ENCODE data around the gene GALNT2. TPM values are rescaled to one million over a fixed set of nuclear protein-coding genes. Genes with fewer than 3 reads are reported as not detected.

Gene GALNT2
- total RNA-seq, 3 donors from 2014 or later, result 29.5 to 59.1 (median 55.2) TPM

DNA sequence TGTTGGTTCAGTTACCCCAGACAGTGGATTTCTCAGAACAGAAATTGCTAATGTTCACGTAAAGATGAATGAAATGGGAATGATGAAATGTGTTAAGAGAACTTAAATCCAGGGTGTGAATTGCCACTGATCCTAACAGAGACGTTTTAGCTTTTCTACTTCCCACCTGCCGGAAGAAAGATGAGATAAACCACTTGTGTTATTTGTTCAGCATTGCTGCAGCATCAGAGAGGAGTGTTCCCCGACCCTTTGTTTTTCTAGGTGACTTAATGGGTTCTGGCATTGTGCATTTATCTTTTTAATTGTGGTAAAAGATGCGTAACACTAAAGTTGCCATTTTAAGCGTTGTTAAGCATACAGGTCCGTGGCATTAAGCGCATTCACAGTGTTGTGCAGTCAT is 122.3 kb downstream of the GALNT2 start:
- ATAC-seq, result no peak
- no peak for TF ChIP-seq CTCF (IDR thresholded peaks at IDR 0.05)
- no peak overlapping the region for H3K4me3 ChIP-seq
- DNase-seq, result no peak
- H3K9me3 ChIP-seq, result no peaks in the 10 kb centered on the region
- intact Hi-C loops (cut with DNase I, micrococcal nuclease), result no loop called here
- peaks cover 7% of the 10 kb centered on the region for H3K4me1 ChIP-seq (ENCODE audit: low read depth)
- no peaks in the 10 kb centered on the region for H3K36me3 ChIP-seq (ENCODE audit: low read depth)

DNA sequence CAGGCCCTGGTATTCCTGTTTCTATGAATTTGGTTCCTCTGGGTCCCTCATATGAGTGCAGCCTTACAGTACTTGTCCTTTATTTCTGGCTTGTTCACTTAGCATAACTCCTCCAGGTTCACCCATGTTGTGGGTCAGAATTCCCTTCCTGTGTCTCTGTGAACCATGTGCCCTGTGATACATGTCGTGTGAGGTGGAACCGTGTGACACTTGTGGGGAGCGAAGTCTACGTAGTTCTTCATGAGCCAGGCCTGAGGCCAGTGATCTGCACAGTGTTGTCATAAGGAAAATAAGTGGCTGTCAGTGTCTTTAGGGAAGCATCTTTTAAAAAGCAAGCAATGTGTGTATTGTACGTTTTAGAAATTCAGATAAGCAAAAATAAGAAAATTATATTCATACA is 122.8 kb downstream of the GALNT2 start:
- Histone ChIP-seq H3K36me3 (ENCODE audit: low read depth) (no peaks in the 10 kb centered on the region), H3K4me1 (ENCODE audit: low read depth) (peaks cover 9% of the 10 kb centered on the region), H3K9me3 (no peaks in the 10 kb centered on the region), H3K4me3 (no peak overlapping the region)
- no peak for TF ChIP-seq CTCF (IDR thresholded peaks at IDR 0.05)
- no peak for ATAC-seq
- intact Hi-C loops (cut with DNase I, micrococcal nuclease), result no loop called here
- DNase-seq, result no peak

DNA sequence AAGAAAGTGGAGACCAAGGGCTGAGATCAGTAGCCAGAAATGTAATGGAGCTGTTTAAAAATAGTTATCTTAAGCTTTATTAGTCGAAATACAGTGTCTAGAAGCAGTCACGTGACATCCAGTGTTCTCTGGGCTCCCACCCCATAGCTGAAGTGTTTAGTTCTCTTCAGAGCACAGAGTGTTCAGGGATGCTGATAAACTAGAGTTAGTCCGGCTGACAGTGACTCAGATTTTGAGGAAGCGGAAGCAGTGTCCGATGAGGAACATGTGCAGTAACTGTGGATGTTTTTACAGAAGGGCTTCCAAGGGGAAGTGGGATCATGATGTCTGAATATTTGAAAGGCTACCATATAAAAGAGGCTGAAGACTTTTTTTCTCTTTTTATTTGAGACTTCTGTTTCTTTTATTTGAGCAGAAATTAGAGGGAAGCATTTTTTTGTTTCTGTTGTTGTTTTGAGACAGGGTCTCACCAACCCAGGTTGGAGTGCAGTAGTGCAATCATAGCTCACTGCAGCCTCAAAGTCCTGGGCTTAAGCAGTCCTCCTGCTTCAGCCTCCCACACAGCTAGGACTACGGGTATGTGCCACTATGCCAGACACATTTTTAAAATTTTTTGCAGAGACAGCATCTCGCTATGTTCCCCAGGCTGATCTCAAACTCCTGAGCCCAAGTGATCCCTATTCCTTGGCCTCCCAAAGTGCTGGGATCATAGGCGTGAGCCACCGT is 124.2 kb downstream of the GALNT2 start:
- Histone ChIP-seq H3K4me1 (ENCODE audit: low read depth) (peaks cover 6% of the 10 kb centered on the region), H3K9me3 (no peaks in the 10 kb centered on the region), H3K36me3 (ENCODE audit: low read depth) (no peaks in the 10 kb centered on the region), H3K4me3 (no peak overlapping the region)
- ATAC-seq, result peak; percentile 60
- peak in 1 of 3 donors; percentile 40 for DNase-seq
- TF ChIP-seq CTCF (IDR thresholded peaks at IDR 0.05), result no peak
- intact Hi-C loops (cut with DNase I, micrococcal nuclease), result no loop called here

DNA sequence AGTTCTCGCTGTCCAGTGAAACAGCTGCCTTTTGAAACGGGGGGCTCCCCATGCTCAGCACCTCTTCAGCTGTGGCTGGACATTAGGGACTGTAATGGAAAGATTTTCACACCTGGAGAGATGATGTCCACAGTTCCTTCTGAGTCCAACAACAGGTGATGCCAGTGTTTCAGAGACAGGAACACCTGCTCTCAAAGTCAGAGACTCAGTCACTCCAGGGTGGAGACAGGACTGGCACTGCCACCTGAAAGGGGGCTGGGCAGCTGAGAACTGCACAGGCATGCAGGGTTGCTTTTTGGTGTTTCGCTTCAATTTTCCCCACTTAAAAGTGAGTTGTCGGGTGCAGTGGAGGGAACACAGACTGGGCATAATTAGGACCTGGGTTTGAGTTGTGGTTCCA is 124.8 kb downstream of the GALNT2 start:
- Histone ChIP-seq H3K9me3 (no peaks in the 10 kb centered on the region), H3K36me3 (ENCODE audit: low read depth) (no peaks in the 10 kb centered on the region), H3K4me3 (no peak overlapping the region), H3K4me1 (ENCODE audit: low read depth) (peaks cover 2% of the 10 kb centered on the region)
- no peak for TF ChIP-seq CTCF (IDR thresholded peaks at IDR 0.05)
- intact Hi-C loops (cut with DNase I, micrococcal nuclease), result no loop called here
- DNase-seq (no peak), ATAC-seq (peak; percentile 24)

DNA sequence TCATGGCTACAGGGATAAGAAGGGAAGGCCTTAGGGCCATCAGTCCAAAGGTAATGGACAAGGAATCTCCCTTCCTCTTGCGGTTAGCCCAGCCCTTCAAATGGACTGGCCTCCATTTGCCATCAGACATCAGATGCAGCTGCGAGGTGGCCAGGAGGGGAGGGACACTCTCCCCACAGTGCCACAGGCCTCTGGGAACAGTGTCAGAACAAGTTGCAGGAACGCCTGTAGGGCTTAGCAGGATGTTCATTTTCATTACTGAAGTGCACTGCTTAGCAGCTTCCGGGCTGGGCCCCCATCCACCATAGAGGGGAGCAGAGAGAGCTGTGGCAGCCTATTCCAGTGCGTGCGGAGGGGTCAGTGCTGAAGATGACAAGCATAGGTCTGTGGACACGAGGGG is 127.5 kb downstream of the GALNT2 start:
- intact Hi-C loops (cut with DNase I, micrococcal nuclease), result no loop called here
- no peak for ATAC-seq
- no peak for DNase-seq
- H3K9me3 ChIP-seq, result no peaks in the 10 kb centered on the region
- H3K4me3 ChIP-seq, result no peak overlapping the region
- peaks cover 13% of the 10 kb centered on the region for H3K4me1 ChIP-seq (ENCODE audit: low read depth)
- no peak for TF ChIP-seq CTCF (IDR thresholded peaks at IDR 0.05)
- no peaks in the 10 kb centered on the region for H3K36me3 ChIP-seq (ENCODE audit: low read depth)

GRCh38 chr1:230195199-230195598 is 128.2 kb downstream of the GALNT2 start:
- ATAC-seq (no peak), DNase-seq (no peak)
- intact Hi-C loops (cut with DNase I, micrococcal nuclease), result no loop called here
- Histone ChIP-seq H3K4me1 (ENCODE audit: low read depth) (peaks cover 14% of the 10 kb centered on the region), H3K36me3 (ENCODE audit: low read depth) (no peaks in the 10 kb centered on the region), H3K4me3 (no peak overlapping the region), H3K9me3 (no peaks in the 10 kb centered on the region)
- no peak for TF ChIP-seq CTCF (IDR thresholded peaks at IDR 0.05)

Measured in mucosa of descending colon (tissue), 3 donors.